ENCODE results near the gene SCYL1.

The SCYL1 gene

DNA sequence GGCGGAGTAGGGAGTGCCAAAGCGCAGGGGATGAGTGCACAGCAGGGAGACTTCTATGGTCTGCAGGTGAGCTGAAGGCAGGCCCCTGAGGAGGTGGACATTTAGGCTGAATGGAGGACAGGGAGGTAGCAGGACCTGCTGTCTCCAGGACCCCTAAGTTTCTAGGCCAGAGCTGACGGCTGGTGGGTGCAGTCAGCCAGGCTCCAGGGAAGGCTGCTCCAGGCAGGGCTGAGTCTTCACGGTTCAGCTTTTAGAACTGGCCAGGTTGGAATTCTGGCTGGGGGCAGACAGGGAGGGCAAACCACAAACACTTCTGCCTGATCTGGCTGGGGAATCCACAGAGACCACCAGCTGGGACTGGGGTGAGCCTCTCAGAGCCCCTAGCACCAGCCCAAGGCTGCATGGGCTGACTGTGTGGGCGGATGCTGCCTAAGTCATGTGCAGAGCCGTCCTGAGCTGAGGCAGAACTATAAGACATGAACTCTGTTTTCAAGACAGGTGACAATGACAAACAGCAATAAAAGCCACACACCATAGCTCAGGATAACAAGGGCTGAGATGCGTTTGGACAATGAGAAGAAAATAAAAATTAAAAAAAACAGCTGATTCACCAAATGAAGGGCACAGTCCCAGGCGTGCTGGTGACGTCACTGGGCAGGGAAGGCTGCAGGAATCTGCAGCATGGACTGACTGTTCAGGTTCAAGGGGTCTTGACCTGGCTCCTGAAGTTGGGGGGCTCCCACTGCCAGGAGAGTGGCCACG, 36.4 kb upstream of the SCYL1 start:
- Histone ChIP-seq H3K4me3 (ENCODE audit: low read length) (no peak overlapping the region), H3K79me1 (ENCODE audit: low read length) (no peaks in the 10 kb centered on the region), H3K36me3 (ENCODE audit: control insufficient read depth, insufficient read depth, low read length) (no peaks in the 10 kb centered on the region), H2BK120ac (ENCODE audit: low read depth, low read length) (peak overlapping the region; percentile 7), H2BK5ac (ENCODE audit: low read length) (peak overlapping the region; percentile 83), H3K4me2 (ENCODE audit: low read length) (peak overlapping the region; percentile 1), H2BK15ac (replicated peaks; ENCODE audit: low read depth) (no peak overlapping the region), H3K18ac (ENCODE audit: low read length) (peak overlapping the region; percentile 61), H3K4me1 (ENCODE audit: control insufficient read depth, low read depth, low read length) (peaks cover 30% of the 10 kb centered on the region), H3K79me2 (ENCODE audit: control insufficient read depth, insufficient read depth, low read length) (no peaks in the 10 kb centered on the region), H3K23ac (ENCODE audit: low read length) (no peak overlapping the region), H3K4ac (ENCODE audit: low read depth, low read length) (peak overlapping the region; percentile 95), H3K56ac (ENCODE audit: low read length) (peak overlapping the region; percentile 79), H3K27ac (ENCODE audit: low read depth, low read length) (peak overlapping the region; percentile 72), H3K9ac (ENCODE audit: low read length) (peak overlapping the region; percentile 60), H2AK5ac (ENCODE audit: low read length) (peak overlapping the region; percentile 1), H4K8ac (ENCODE audit: low read depth, low read length) (no peak overlapping the region), H4K5ac (ENCODE audit: low read length) (no peak overlapping the region), H3K27me3 (ENCODE audit: insufficient read depth, low read length, poor library complexity) (no peaks in the 10 kb centered on the region)
- peak; percentile 75 for DNase-seq
- WGBS (ENCODE audit: extremely low coverage, insufficient coverage, low lambda C conversion rate): no CpG with 5 or more reads among the region's 10 CpGs

DNA sequence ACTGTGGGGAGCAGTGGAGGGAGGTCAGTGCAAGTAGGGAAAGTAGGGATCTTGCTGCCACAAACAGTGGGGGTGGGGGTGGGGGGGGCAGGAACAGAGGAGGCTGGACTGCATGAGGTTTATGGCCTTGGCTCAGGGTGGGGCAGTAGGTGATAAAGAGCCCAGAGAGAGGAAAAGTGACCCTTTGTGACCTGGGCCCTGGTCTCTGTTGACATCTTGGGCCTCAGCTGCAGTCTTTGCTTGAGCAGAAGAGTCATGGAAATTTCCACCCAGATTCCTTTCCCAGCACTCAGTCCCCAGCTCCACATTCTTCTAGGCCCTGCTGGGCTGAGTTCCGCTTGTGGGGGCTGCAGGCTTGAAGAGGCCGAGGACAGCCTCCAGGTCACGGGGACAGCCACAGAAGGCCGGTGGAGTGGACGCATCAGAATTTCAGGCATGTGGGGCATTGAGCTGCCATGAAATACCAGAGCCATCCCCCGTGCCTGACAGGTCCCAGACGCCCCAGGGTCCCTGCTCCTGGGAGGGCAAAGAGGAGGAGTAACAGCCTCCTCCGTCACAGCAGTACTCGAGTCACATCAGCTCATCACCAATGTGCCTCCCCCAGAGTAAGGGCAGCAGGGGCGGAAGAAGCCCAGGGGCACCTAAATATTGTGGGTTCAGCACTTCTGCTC, 35.7 kb upstream of the SCYL1 start:
- no peak overlapping the region for H2BK15ac ChIP-seq (replicated peaks; ENCODE audit: low read depth)
- H3K27me3 ChIP-seq (ENCODE audit: insufficient read depth, low read length, poor library complexity): no peaks in the 10 kb centered on the region
- H2BK5ac ChIP-seq (ENCODE audit: low read length): peak overlapping the region; percentile 92
- no peak overlapping the region for H4K8ac ChIP-seq (ENCODE audit: low read depth, low read length)
- H3K4me2 ChIP-seq (ENCODE audit: low read length): peak overlapping the region; percentile 5
- H2AK5ac ChIP-seq (ENCODE audit: low read length): peak overlapping the region; percentile 79
- H3K79me1 ChIP-seq (ENCODE audit: low read length): no peaks in the 10 kb centered on the region
- H3K4me3 ChIP-seq (ENCODE audit: low read length): no peak overlapping the region
- peak overlapping the region; percentile 60 for H3K9ac ChIP-seq (ENCODE audit: low read length)
- no peaks in the 10 kb centered on the region for H3K79me2 ChIP-seq (ENCODE audit: control insufficient read depth, insufficient read depth, low read length)
- H3K18ac ChIP-seq (ENCODE audit: low read length): peak overlapping the region; percentile 65
- peaks cover 30% of the 10 kb centered on the region for H3K4me1 ChIP-seq (ENCODE audit: control insufficient read depth, low read depth, low read length)
- H4K5ac ChIP-seq (ENCODE audit: low read length): no peak overlapping the region
- peak; percentile 99 for DNase-seq
- peak overlapping the region; percentile 7 for H2BK120ac ChIP-seq (ENCODE audit: low read depth, low read length)
- H3K23ac ChIP-seq (ENCODE audit: low read length): no peak overlapping the region
- H3K56ac ChIP-seq (ENCODE audit: low read length): peak overlapping the region; percentile 87
- no peaks in the 10 kb centered on the region for H3K36me3 ChIP-seq (ENCODE audit: control insufficient read depth, insufficient read depth, low read length)
- peak overlapping the region; percentile 95 for H3K4ac ChIP-seq (ENCODE audit: low read depth, low read length)
- no CpG with 5 or more reads among the region's 10 CpGs for WGBS (ENCODE audit: extremely low coverage, insufficient coverage, low lambda C conversion rate)
- peak overlapping the region; percentile 72 for H3K27ac ChIP-seq (ENCODE audit: low read depth, low read length)

DNA sequence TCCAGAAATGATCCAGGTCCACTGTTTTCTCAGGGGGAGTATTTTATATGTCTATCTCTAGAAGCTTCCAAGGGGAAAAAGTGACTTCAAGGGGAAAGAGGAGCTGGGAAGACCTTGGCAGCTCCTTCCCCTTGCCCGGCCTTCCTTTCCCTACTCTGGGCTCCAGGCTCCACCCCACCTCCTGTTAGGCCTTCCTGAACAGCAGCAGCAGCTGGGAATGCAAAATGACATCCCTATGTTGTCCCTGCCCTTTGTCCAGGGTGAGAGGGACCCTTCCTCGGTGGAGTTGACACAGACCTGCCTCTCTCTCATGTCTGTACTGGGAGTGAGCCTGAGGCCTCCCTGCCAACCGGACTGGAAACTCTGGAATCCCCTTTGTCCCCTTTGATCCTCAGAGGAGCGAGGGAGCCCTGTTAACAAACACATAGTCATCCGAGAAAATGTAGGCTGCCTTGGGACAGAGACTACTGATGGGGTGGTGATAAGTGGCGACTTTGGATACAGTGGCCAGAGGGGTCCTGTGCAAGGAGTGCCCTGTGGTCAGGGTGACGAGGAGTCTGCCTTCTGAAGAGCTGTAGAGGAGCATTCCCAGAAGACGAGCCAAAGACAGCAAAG, 35.1 kb upstream of the SCYL1 start:
- no CpG with 5 or more reads among the region's 8 CpGs for WGBS (ENCODE audit: extremely low coverage, insufficient coverage, low lambda C conversion rate)
- Histone ChIP-seq H3K9ac (ENCODE audit: low read length) (peak overlapping the region; percentile 33), H3K79me1 (ENCODE audit: low read length) (no peaks in the 10 kb centered on the region), H3K23ac (ENCODE audit: low read length) (no peak overlapping the region), H2BK15ac (replicated peaks; ENCODE audit: low read depth) (no peak overlapping the region), H2AK5ac (ENCODE audit: low read length) (peak overlapping the region; percentile 79), H4K8ac (ENCODE audit: low read depth, low read length) (no peak overlapping the region), H3K79me2 (ENCODE audit: control insufficient read depth, insufficient read depth, low read length) (no peaks in the 10 kb centered on the region), H3K56ac (ENCODE audit: low read length) (peak overlapping the region; percentile 87), H3K27me3 (ENCODE audit: insufficient read depth, low read length, poor library complexity) (no peaks in the 10 kb centered on the region), H3K4me2 (ENCODE audit: low read length) (no peak overlapping the region), H3K27ac (ENCODE audit: low read depth, low read length) (peak overlapping the region; percentile 72), H3K4me1 (ENCODE audit: control insufficient read depth, low read depth, low read length) (peaks cover 30% of the 10 kb centered on the region), H2BK120ac (ENCODE audit: low read depth, low read length) (no peak overlapping the region), H2BK5ac (ENCODE audit: low read length) (peak overlapping the region; percentile 92), H3K18ac (ENCODE audit: low read length) (peak overlapping the region; percentile 65), H3K36me3 (ENCODE audit: control insufficient read depth, insufficient read depth, low read length) (no peaks in the 10 kb centered on the region), H3K4ac (ENCODE audit: low read depth, low read length) (peak overlapping the region; percentile 39), H4K5ac (ENCODE audit: low read length) (peak overlapping the region; percentile 73), H3K4me3 (ENCODE audit: low read length) (no peak overlapping the region)
- DNase-seq: peak; percentile 71

DNA sequence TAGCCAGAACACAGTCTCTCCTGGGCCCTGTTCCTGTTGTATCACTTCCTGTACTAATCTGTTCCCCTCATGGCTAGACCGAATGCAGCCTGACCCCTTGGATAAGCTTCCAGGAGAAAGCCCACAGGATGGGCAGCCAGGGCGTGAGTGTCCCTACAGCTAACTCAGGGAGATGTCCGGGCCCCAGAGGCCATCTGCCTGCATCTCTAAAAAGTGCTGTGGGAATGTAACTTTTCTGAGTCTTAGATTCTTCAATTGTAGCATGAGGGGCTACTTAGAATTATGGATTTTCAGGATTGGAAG, 33.8 kb upstream of the SCYL1 start:
- no peaks in the 10 kb centered on the region for H3K27me3 ChIP-seq (ENCODE audit: insufficient read depth, low read length, poor library complexity)
- H2BK15ac ChIP-seq (replicated peaks; ENCODE audit: low read depth): no peak overlapping the region
- H2BK120ac ChIP-seq (ENCODE audit: low read depth, low read length): no peak overlapping the region
- no peak overlapping the region for H3K9ac ChIP-seq (ENCODE audit: low read length)
- H2BK5ac ChIP-seq (ENCODE audit: low read length): no peak overlapping the region
- DNase-seq: no peak
- H3K4me3 ChIP-seq (ENCODE audit: low read length): no peak overlapping the region
- no peaks in the 10 kb centered on the region for H3K79me2 ChIP-seq (ENCODE audit: control insufficient read depth, insufficient read depth, low read length)
- H4K8ac ChIP-seq (ENCODE audit: low read depth, low read length): no peak overlapping the region
- peak overlapping the region; percentile 77 for H3K56ac ChIP-seq (ENCODE audit: low read length)
- H3K18ac ChIP-seq (ENCODE audit: low read length): no peak overlapping the region
- H3K4me1 ChIP-seq (ENCODE audit: control insufficient read depth, low read depth, low read length): peaks cover 30% of the 10 kb centered on the region
- no peak overlapping the region for H2AK5ac ChIP-seq (ENCODE audit: low read length)
- H3K36me3 ChIP-seq (ENCODE audit: control insufficient read depth, insufficient read depth, low read length): no peaks in the 10 kb centered on the region
- H3K4me2 ChIP-seq (ENCODE audit: low read length): no peak overlapping the region
- no peaks in the 10 kb centered on the region for H3K79me1 ChIP-seq (ENCODE audit: low read length)
- no peak overlapping the region for H3K4ac ChIP-seq (ENCODE audit: low read depth, low read length)
- no CpG with 5 or more reads among the region's 3 CpGs for WGBS (ENCODE audit: extremely low coverage, insufficient coverage, low lambda C conversion rate)
- H4K5ac ChIP-seq (ENCODE audit: low read length): no peak overlapping the region
- no peak overlapping the region for H3K23ac ChIP-seq (ENCODE audit: low read length)
- no peak overlapping the region for H3K27ac ChIP-seq (ENCODE audit: low read depth, low read length)

DNA sequence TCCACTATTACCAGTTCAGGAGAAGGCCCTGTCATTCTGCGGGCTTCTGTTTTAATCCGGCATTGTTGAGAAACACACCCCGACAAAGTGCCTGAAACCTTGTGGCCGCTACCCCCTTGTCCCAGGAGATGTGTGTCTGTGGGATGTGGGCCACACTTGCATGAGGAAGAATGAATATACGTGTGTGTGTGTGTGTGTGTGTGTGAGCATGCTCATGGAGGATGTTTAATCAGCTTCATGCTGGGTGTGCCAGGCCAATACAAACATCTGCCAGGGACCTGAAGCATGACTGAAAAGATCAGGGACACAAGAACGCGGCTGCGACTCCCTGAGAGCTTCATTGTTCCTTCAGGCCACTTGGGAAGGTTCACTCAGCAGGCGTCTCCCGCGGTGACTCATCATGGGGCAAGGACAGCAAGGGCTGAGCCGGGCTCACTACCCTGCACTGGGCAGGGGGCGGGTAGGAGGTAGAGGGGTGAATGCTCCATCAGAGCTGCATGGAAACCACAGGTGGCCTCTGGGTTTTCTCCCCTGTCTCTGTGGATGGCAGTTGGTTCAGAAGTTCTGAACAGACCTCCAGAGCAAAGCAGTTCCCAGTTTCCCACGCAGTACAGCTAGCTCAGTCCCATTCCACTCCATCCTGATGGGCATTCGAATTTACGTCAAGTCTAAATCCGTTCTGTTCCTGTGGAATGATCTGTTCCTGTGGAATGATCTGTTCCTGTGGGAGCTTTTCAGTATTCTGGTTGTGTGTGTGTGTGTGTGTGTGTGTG, 33.1 kb upstream of the SCYL1 start:
- DNase-seq: peak; percentile 93
- Histone ChIP-seq H3K56ac (ENCODE audit: low read length) (peak overlapping the region; percentile 77), H3K4me3 (ENCODE audit: low read length) (no peak overlapping the region), H2AK5ac (ENCODE audit: low read length) (peak overlapping the region; percentile 79), H3K9ac (ENCODE audit: low read length) (peak overlapping the region; percentile 25), H2BK120ac (ENCODE audit: low read depth, low read length) (no peak overlapping the region), H4K5ac (ENCODE audit: low read length) (no peak overlapping the region), H3K4me2 (ENCODE audit: low read length) (no peak overlapping the region), H3K79me2 (ENCODE audit: control insufficient read depth, insufficient read depth, low read length) (no peaks in the 10 kb centered on the region), H3K18ac (ENCODE audit: low read length) (peak overlapping the region; percentile 81), H3K27me3 (ENCODE audit: insufficient read depth, low read length, poor library complexity) (no peaks in the 10 kb centered on the region), H3K23ac (ENCODE audit: low read length) (no peak overlapping the region), H2BK15ac (replicated peaks; ENCODE audit: low read depth) (no peak overlapping the region), H3K27ac (ENCODE audit: low read depth, low read length) (peak overlapping the region; percentile 54), H3K36me3 (ENCODE audit: control insufficient read depth, insufficient read depth, low read length) (no peaks in the 10 kb centered on the region), H3K79me1 (ENCODE audit: low read length) (peaks cover 3% of the 10 kb centered on the region), H3K4ac (ENCODE audit: low read depth, low read length) (no peak overlapping the region), H4K8ac (ENCODE audit: low read depth, low read length) (no peak overlapping the region), H2BK5ac (ENCODE audit: low read length) (peak overlapping the region; percentile 35), H3K4me1 (ENCODE audit: control insufficient read depth, low read depth, low read length) (peaks cover 33% of the 10 kb centered on the region)
- no CpG with 5 or more reads among the region's 17 CpGs for WGBS (ENCODE audit: extremely low coverage, insufficient coverage, low lambda C conversion rate)

Data from mesendoderm (in vitro differentiated cells).